HepG2 (cell line): ENCODE data around the gene BDKRB1. TPM values are rescaled to one million over a fixed set of nuclear protein-coding genes. Genes with fewer than 3 reads are reported as not detected.
A peak's percentile ranks its signal among the peaks of the same experiment; 100 is the strongest.

Experiments
- ATAC-seq: fragments of 200-7000 bp; cut with Tn5 transposase; 3 replicates; pipeline ENCODE4 v1.9.1; 2020; ENCODE audit warnings: mild to moderate bottlenecking, moderate library complexity
- BruUV-seq: library from RNA; stranded (reverse); fragments of 400-500 nt; replicated peaks from 2 replicates; lab custom pipeline; 2021; lab: Mats Ljungman, UMichigan
- CTCF ChIA-PET: fragments of 300-600 bp; formaldehyde crosslinking; extraction: SDS; loops from one replicate; lab custom pipeline; 2021; ENCODE audit warnings: low total read pairs, inconsistent platforms, low intra/inter-chr PET ratio; lab: Yijun Ruan, JAX
- POLR2A ChIA-PET: fragments of 350-600 bp; sonication (Branson Sonifier 250); formaldehyde crosslinking; loops from one replicate; lab custom pipeline; 2020; ENCODE audit warnings: antibody characterized with exemption, inconsistent platforms; lab: Yijun Ruan, JAX
- DNase-seq: peaks from one replicate; pipeline ENCODE4 v3.0.0-alpha.2; 2015; ENCODE audit warnings: low spot score
- FAIRE-seq: peaks from 3 replicates; lab custom pipeline; 2011; peaks lifted over from hg19 to GRCh38; lab: Jason Lieb, UNC
- H2AFZ ChIP-seq: one replicate; pipeline ENCODE4 v1.6.1; 2011; ENCODE audit warnings: low read length, inconsistent platforms
- H3K27ac ChIP-seq: fragments of 300-600 bp; 3 replicates; pipeline ENCODE4 v1.8.0; 2011; ENCODE audit warnings: mixed run types, mild to moderate bottlenecking, mixed read lengths, low read length, inconsistent platforms; ENCODE audit not compliant: insufficient read depth; ENCODE audit errors: extremely low read length
- H3K27me3 ChIP-seq, 2 experiments: fragments of 200-600 bp in 1 of 2; 2 replicates in 1 of 2; 3 replicates in 1 of 2; pipeline versions ENCODE4 v1.6.0 to v1.8.0; 2011; ENCODE audit warnings: low read length in 2 of 2, mild to moderate bottlenecking in 2 of 2, moderate library complexity in 2 of 2, inconsistent platforms in 1 of 2; ENCODE audit not compliant: insufficient read depth in 2 of 2, control insufficient read depth in 1 of 2
- H3K36me3 ChIP-seq, 2 experiments: fragments of 200-600 bp in 1 of 2; replicated peaks in 1 of 2; 2 replicates in 1 of 2; 3 replicates in 1 of 2; pipeline versions ENCODE4 v1.5.1 to v1.8.0; 2011; ENCODE audit warnings: low read length in 2 of 2, inconsistent platforms in 1 of 2; ENCODE audit not compliant: insufficient read depth in 2 of 2, control insufficient read depth in 1 of 2
- H3K4me1 ChIP-seq: 2 replicates; pipeline ENCODE4 v1.5.1; 2012; ENCODE audit warnings: low read length, inconsistent platforms; ENCODE audit not compliant: insufficient read depth
- H3K4me2 ChIP-seq: 2 replicates; pipeline ENCODE4 v1.6.0; 2011; ENCODE audit warnings: low read depth, low read length, inconsistent platforms
- H3K4me3 ChIP-seq, 3 experiments: fragments of 200-600 bp in 1 of 3; sonication (generic), shearing (Covaris generic) in 1 of 3; replicated peaks in 1 of 3; 2 replicates each; pipeline ENCODE4 v1.5.1; 2011 to 2016; ENCODE audit warnings: low read length in 3 of 3, inconsistent platforms in 2 of 3, low read depth in 2 of 3, mild to moderate bottlenecking in 2 of 3, control low read depth in 1 of 3, mixed read lengths in 1 of 3; ENCODE audit not compliant: insufficient read depth in 1 of 3
- H3K79me2 ChIP-seq: one replicate; pipeline ENCODE4 v1.6.1; 2011; ENCODE audit warnings: low read length, inconsistent platforms; ENCODE audit not compliant: insufficient read depth
- H3K9ac ChIP-seq: 2 replicates; pipeline ENCODE4 v1.6.0; 2011; ENCODE audit warnings: mild to moderate bottlenecking, low read depth, low read length, inconsistent platforms; ENCODE audit not compliant: insufficient read depth
- H3K9me3 ChIP-seq: 2 replicates; pipeline ENCODE4 v1.5.1; 2012; ENCODE audit warnings: mild to moderate bottlenecking, low read length
- H4K20me1 ChIP-seq: 2 replicates; pipeline ENCODE4 v1.6.0; 2011; ENCODE audit warnings: inconsistent platforms, mild to moderate bottlenecking, low read length, moderate library complexity; ENCODE audit not compliant: insufficient read depth
- BRF2 ChIP-seq: sonication (generic); formaldehyde crosslinking; IDR thresholded peaks from 2 replicates; pipeline ENCODE4 v1.8.1; 2022; ENCODE audit warnings: mild to moderate bottlenecking, missing genetic modification reagents
- CTCF ChIP-seq: sonication (generic); formaldehyde crosslinking; IDR thresholded peaks from 2 replicates; pipeline ENCODE4 v1.5.0; 2020; ENCODE audit warnings: mild to moderate bottlenecking, missing genetic modification reagents, moderate library complexity
- DNMT1 ChIP-seq: sonication (generic); formaldehyde crosslinking; IDR thresholded peaks from 2 replicates; pipeline ENCODE4 v1.5.1; 2020; ENCODE audit warnings: mild to moderate bottlenecking, missing genetic modification reagents
- KDM1A ChIP-seq: IDR thresholded peaks from 2 replicates; pipeline ENCODE4 v1.6.1; 2016; ENCODE audit warnings: missing compliant biosample characterization
- MAZ ChIP-seq, 2 experiments: sonication (generic) in 1 of 2; formaldehyde crosslinking in 1 of 2; IDR thresholded peaks; 2 replicates each; pipeline versions ENCODE4 v1.5.0 to v1.6.1; 2012 to 2020; ENCODE audit warnings: low read depth in 2 of 2, mild to moderate bottlenecking in 2 of 2, borderline replicate concordance in 1 of 2, improper control_type of control experiment in 1 of 2, low read length in 1 of 2, missing genetic modification reagents in 1 of 2, moderate library complexity in 1 of 2
- NR2F1 ChIP-seq, 2 experiments: fragments of 450-650 bp in 1 of 2; formaldehyde crosslinking in 1 of 2; IDR thresholded peaks; 2 replicates each; pipeline versions ENCODE4 v1.5.0 to v1.6.1; 2016 to 2020; ENCODE audit warnings: mild to moderate bottlenecking in 1 of 2, missing compliant biosample characterization in 1 of 2, missing genetic modification reagents in 1 of 2, moderate library complexity in 1 of 2
- RARG ChIP-seq: sonication (generic); formaldehyde crosslinking; IDR thresholded peaks from 2 replicates; pipeline ENCODE4 v1.4.0; 2020; ENCODE audit warnings: low read depth, mild to moderate bottlenecking, missing genetic modification reagents
- ZC3H4 ChIP-seq: sonication (generic); formaldehyde crosslinking; IDR thresholded peaks from 2 replicates; pipeline ENCODE4 v1.4.0; 2020; ENCODE audit warnings: missing genetic modification reagents, borderline replicate concordance
- ZNF615 ChIP-seq: sonication (generic); formaldehyde crosslinking; IDR thresholded peaks from 2 replicates; pipeline ENCODE4 v1.5.0; 2020; ENCODE audit warnings: mild to moderate bottlenecking, missing genetic modification reagents, borderline replicate concordance
- WGBS: methylation state at CpG from one replicate; pipeline ENCODE4 v1.1.6; 2017; ENCODE audit warnings: low lambda C conversion rate; 5-methylcytosine and 5-hydroxymethylcytosine counted together
- in situ Hi-C: cut with HindIII; loops from 2 replicates; pipeline ENCODE4 v1.10.0; 2017; ENCODE audit warnings: low pct_unique_long_range_greater_than_20kb; ENCODE audit not compliant: extremely low pct_ligation_motif_present
- intact Hi-C: fragments of 100-400 bp; cut with micrococcal nuclease; formaldehyde crosslinking; loops from one replicate; pipeline ENCODE4 v1.10.0; 2022; ENCODE audit not compliant: unreplicated experiment
- polyA plus RNA-seq, 8 experiments: library from polyadenylated mRNA; depleted of rRNA in 3 of 8; stranded (reverse) in 7 of 8; unstranded in 1 of 8; fragments of >200 nt; fragmentation: Illumina TruSeq in 4 of 8; extraction: Trizol in 4 of 8; gene quantifications; 2 replicates each; pipeline versions ENCODE4 v1.2.1 to v1.2.3, GENCODE V29; 2011 to 2016; ENCODE audit warnings: low read depth in 4 of 8, missing spikeins in 1 of 8, mixed read lengths in 1 of 8; ENCODE audit not compliant: insufficient read depth in 1 of 8
- total RNA-seq, 5 experiments: library from RNA; depleted of rRNA; stranded (reverse); fragments of >200 nt; fragmentation: Illumina TruSeq; extraction: Trizol; gene quantifications; 2 replicates each; pipeline ENCODE4 v1.2.3, GENCODE V29; 2016; ENCODE audit warnings: low read depth in 1 of 5

BDKRB1 gene
- total and polyA plus RNA-seq, 2 of the 13 experiments (the other 11 are each of a cell fraction or from before 2014, with no cell fraction given) = 0.05 TPM; not detected in 1

DNA sequence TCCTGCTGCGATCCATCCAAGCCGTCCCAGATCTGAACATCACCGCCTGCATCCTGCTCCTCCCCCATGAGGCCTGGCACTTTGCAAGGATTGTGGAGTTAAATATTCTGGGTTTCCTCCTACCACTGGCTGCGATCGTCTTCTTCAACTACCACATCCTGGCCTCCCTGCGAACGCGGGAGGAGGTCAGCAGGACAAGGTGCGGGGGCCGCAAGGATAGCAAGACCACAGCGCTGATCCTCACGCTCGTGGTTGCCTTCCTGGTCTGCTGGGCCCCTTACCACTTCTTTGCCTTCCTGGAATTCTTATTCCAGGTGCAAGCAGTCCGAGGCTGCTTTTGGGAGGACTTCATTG, 8.2 kb downstream of the BDKRB1 start:
- Histone ChIP-seq H3K4me2 (no peak overlapping the region), H4K20me1 (no peaks in the 10 kb centered on the region), H3K36me3 (no peaks in the 10 kb centered on the region), H3K4me1 (peaks cover 13% of the 10 kb centered on the region), H3K27ac (no peak overlapping the region), H2AFZ (no peak overlapping the region), H3K4me3 (no peak overlapping the region), H3K27me3 (peaks cover 1 to 31% of the 10 kb centered on the region in 2 experiments; a peak in 3 of 5 replicates), H3K9me3 (no peaks in the 10 kb centered on the region), H3K9ac (no peak overlapping the region), H3K79me2 (no peaks in the 10 kb centered on the region)
- ATAC-seq = no peak
- no peak for FAIRE-seq
- BruUV-seq = no TSS peak
- ChIA-PET POLR2A (no interaction called here), CTCF (no interaction called here)
- TF ChIP-seq DNMT1 (CRISPR knock-in tag) (no peak), MAZ (IDR thresholded peaks at IDR 0.05; ENCODE audit: borderline replicate concordance, low read depth, low read length) (no peak), MAZ (CRISPR knock-in tag; IDR thresholded peaks at IDR 0.05; ENCODE audit: low read depth) (no peak)
- in situ Hi-C loops = no loop called here
- DNase-seq = no peak
- 85% methylated on average over 11 of the region's 14 CpGs for WGBS
- intact Hi-C loops = loop anchor here (10.0 kb wide), 1 partner anchor 59 kb away; the partner anchor contains the start of gene BDKRB2

DNA sequence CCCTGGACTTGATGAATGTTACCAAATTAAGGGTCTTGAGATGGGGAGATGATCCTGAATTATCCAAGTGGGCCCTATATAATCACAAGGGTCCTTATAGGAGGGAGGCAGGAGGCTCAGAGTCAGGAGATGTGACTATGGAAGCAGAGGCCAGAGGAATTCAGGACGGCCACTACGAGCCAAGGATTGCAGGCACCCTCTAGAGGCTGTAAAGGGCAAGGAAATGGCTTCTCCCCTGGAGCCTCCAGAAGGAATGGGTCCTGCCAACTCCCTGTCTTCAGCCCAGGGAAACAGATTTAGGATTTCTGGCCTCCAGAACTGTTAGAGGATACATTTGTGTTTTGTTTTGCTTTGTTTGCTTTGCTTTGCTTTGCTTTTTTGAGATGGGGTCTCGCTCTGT, 8.8 kb downstream of the BDKRB1 start:
- intact Hi-C loops (loop anchor here (10.0 kb wide), 1 partner anchor 60 kb away; the partner anchor contains the start of gene BDKRB2), in situ Hi-C loops (no loop called here)
- WGBS = 20% methylated on average over 3 of the region's 3 CpGs
- no peaks in the 10 kb centered on the region for H3K79me2 ChIP-seq
- no peaks in the 10 kb centered on the region for H3K36me3 ChIP-seq
- H3K9ac ChIP-seq = no peak overlapping the region
- no peak for FAIRE-seq
- TF ChIP-seq BRF2 (CRISPR knock-in tag) = no peak
- no peak for TF ChIP-seq RARG (CRISPR knock-in tag)
- no peak for TF ChIP-seq KDM1A (CRISPR knock-in tag)
- no peak for TF ChIP-seq ZNF615 (CRISPR knock-in tag)
- no peak for TF ChIP-seq NR2F1 (CRISPR knock-in tag; IDR thresholded peaks at IDR 0.05)
- TF ChIP-seq CTCF = peak; percentile 44
- TF ChIP-seq ZC3H4 (CRISPR knock-in tag) = no peak
- no peak overlapping the region for H3K4me2 ChIP-seq
- CTCF ChIA-PET = no interaction called here
- no peaks in the 10 kb centered on the region for H3K9me3 ChIP-seq
- peaks cover 20% of the 10 kb centered on the region for H3K4me1 ChIP-seq
- H4K20me1 ChIP-seq = no peaks in the 10 kb centered on the region
- no peak overlapping the region for H3K4me3 ChIP-seq
- DNase-seq = no peak
- BruUV-seq = no TSS peak
- no peak overlapping the region for H2AFZ ChIP-seq
- POLR2A ChIA-PET = no interaction called here
- peak; percentile 43 for ATAC-seq
- peaks cover 1 to 31% of the 10 kb centered on the region in 2 experiments; a peak in 3 of 5 replicates for H3K27me3 ChIP-seq
- H3K27ac ChIP-seq = no peak overlapping the region
